ENCODE data around the gene CYB5R2.

The CYB5R2 gene

DNA sequence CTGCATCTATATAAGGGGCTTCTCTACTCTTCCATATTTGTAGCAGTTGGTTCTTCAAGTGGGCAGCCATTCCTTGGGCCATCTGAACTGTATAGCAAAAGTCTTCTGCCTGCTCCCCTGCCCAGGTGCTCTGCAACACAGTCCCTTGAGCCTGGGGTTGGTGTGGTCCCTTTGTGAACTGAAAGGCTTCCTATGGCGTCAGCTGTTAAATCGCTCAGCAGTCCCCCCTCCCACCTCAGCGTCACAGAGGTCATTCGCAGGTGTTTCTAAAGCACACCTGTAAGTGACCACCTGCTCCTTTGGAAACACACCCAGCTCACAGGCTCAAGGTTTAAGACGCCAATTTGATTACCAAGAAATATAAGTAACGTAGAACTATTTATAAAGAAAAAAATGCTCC lies 37.0 kb downstream of the CYB5R2 start:
- DNase-seq = no peak

DNA sequence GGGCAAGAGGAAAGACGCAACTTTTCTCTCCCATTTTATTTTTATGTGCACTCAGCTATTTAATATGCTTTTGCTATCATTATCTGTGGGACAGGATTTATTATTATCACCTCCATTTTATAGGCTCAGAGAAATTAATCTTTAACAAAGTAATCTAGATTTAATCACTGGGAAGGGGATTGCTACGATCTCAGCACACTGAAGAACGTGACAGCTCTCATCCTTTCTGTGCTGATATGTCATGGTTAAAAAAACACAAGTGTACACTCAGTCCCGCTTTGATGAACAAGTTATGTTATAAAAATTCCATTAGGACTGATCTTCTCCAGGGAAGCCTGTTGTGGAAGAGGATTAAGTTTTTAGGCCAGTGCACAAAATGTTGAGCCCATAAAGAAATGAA lies 37.6 kb downstream of the CYB5R2 start:
- DNase-seq = no peak

DNA sequence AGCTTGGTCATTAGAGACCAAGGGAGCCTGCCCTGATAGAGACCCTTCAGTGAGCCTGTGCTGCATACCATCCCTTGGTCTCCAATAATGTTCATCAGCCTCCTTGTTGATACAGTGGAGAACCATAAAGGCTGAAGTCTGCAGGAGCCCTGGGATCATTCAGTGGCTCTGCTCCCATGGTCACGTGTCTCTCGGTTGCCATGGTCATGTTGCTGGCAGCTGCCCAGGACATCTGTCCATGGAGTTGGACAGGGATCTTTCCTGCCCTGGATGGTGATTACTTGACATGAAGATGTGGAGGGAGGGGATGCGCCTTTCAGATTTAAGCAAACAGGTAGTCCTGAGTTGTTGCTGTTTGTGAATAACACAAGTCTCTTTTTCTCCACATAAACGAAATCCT lies 38.2 kb downstream of the CYB5R2 start:
- DNase-seq = no peak

DNA sequence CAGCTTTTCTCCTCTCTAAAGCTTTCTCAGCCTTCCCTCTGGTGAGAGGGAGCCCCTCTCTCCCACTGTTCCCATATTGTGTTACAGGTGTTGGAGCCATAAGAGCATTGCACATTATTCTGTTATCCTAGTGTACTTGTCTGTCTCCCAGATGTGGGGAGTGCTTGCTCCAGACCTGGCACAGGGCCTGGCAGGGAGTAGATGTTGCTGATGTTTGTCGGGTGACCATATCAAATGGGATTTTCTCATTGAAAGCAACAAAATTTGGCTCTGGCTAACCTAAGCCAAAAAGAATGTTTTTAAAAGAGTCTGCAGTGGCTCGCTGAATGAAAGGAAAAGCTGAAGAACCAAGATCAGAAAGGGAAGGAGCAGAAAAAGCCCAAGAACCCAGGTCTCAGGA lies 41.1 kb downstream of the CYB5R2 start:
- DNase-seq = no peak

DNA sequence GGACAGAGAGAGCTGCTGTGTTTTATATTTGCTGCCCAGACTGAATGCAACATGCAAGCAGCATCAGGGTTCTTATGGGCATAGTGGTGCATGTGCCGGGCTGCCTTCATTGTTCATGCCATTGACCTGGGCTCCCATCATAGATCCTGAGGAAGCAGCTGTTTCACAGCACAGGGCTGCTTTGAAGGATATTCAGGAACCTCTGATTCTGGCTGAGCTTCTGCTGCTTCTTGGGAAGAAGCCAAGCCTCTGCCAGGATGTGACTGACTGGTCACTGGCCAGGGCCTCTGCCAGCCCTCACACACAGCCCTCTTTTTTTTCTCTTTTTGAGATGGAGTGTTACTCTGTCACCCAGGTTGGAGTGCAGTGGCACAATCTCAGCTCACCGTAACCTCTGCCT lies 43.3 kb downstream of the CYB5R2 start:
- DNase-seq = no peak

DNA sequence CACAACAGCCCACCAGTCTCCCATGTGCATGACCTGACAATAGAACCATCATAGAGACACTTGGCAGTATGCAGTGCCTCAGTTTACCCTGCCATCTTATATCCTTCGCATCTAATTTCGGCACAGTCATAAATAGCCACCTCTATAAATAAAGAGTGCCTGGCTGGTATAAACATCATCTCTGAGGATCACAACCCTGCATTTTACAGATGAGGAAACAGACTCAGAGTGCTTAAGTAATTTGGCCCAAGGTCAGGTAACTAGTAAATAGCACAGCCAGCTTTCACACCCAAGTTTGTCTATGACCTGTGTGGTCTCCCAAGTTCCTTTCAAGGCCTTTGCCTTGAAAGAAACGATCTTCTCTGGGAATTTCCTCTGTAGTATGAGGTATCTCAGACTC lies 44.6 kb downstream of the CYB5R2 start:
- DNase-seq = no peak

DNA sequence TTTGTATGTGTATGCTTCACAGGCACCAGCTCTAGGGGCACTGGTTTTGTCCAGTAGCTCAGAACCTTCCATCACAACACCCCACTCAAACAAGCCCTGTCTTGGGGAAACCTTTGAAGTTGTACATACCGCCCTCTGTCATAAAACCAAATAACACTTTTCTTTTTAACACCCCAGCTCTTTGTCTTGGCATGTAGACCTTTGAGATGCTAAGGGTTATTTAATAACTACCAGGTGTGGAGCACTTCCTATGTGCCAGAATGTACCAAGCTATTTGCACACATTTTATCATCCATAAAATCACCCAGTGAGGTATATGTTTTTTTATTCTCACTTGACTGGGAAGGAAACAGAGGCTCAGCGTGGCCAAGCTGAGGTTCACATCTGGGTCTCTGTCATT lies 50.6 kb downstream of the CYB5R2 start:
- no peak for DNase-seq

DNA sequence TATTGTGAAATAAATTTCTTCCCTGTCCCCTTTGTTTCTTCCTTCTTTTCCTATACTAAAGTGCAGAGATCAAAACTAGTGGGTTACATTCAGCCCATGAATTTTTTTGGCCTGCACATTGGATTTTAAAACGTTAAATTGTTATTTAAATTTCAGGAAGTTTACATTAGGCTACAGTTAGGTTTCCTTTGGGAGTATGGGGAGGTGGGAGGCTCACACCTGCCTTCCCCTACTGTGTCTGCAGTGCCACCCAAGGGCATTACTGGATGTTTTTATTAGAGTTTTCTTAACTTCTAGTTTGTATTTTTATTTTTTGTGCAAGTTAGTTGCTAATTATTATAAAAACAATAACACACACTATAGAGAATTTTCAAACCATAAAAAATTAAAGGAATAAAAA lies 51.7 kb downstream of the CYB5R2 start:
- no peak for DNase-seq

DNA sequence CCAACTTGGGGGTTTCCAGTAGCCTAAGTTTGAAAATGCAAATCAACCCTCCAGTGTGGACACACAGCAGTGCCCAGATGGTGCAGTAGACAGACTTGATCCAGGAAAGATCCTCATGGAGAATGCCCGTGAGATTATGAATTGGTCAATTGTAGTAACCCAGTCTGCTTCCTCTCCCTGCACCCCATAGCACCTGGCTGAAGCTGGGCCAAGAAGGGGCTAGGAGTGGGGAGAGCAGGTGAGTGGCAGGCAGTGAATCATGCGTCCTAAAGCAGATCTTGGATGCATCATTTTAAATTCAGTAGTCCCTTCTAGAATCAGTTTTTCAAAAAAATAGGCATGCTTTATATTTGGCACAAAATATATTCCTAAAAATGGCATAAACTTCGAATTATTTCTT lies 52.2 kb downstream of the CYB5R2 start:
- no peak for DNase-seq

DNA sequence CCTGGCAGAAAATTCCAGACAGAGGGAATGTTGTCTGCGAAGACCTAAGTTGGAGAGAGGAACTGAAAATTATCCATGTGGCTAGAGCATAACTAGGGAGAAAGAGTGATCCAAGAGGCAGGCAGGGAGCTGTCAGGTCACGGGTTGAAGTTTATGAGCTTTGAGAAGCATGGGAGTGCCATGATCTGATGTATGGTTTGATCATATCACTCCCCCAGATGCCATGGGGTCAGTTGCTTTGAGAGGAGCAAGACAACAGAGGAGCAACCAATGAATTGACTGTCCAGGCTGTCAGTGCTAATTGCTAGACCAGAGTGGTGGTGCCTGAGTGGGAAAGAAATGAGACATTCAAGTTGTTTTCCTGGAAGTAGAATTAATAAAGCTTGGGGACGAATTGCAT lies 54.0 kb downstream of the CYB5R2 start:
- no peak for DNase-seq

DNA sequence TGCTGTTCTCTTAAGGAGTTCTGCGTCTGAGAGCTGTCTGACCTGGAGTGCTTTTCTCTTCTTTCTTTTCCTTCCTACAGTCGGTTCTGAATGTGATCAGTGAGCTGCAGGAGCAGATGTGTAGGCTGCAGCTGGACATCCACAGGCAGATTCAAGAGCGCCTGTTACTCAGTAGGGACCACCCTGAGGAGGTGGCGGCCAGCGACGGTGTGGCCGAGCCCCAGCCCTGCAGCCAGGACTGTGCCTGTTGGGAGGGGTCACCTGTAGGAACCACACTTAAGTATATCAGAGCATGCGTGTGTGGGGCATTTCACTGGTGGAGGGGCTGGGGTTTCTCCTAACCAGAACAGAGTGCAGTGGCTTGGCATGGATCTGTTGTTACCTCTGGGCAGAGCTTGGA lies 56.3 kb downstream of the CYB5R2 start:
- no peak for DNase-seq
